ENCODE measurements around the gene NT5C2. TPM values are rescaled to one million over a fixed set of nuclear protein-coding genes. Genes with fewer than 3 reads are reported as not detected.

The NT5C2 gene
- total and polyA plus RNA-seq, 2 donors (not counting 3 experiments of a cell fraction or from before 2014, with no cell fraction given) = 47.2 to 69.9 TPM

- Histone ChIP-seq H3K27ac (ENCODE audit: insufficient read depth, low read depth, low read length) (no peak overlapping the region), H4K20me1 (replicated peaks; ENCODE audit: control insufficient read depth, extremely low read depth, insufficient read depth, low read length) (no peaks in the 10 kb centered on the region), H3K4me1 (ENCODE audit: control insufficient read depth, extremely low read depth, insufficient read depth, low read length) (peaks cover 2% of the 10 kb centered on the region), H3K9me1 (replicated peaks; ENCODE audit: control insufficient read depth, extremely low read depth, insufficient read depth, low read length) (no peaks in the 10 kb centered on the region), H3K4me3 (replicated peaks in 1 of 3; ENCODE audit: insufficient read depth in 1 of 3, low read depth in 1 of 3, low read length in 3 of 3) (no peak overlapping the region), H3K9me3 (replicated peaks; ENCODE audit: control insufficient read depth, insufficient read depth, low read length) (no peaks in the 10 kb centered on the region), H3K36me3 (ENCODE audit: control insufficient read depth in 2 of 2, extremely low read depth in 1 of 2, insufficient read depth in 2 of 2, low read length in 2 of 2) (no peaks in the 10 kb centered on the region), H2AFZ (ENCODE audit: low read depth, low read length) (no peak overlapping the region), H3K9ac (replicated peaks; ENCODE audit: extremely low read depth, insufficient read depth, low read length) (no peak overlapping the region), H3K4me2 (ENCODE audit: insufficient read depth, low read length) (no peak overlapping the region), H3K79me2 (ENCODE audit: control insufficient read depth, insufficient read depth, low read length) (no peaks in the 10 kb centered on the region), H3K27me3 (ENCODE audit: control insufficient read depth in 2 of 2, insufficient read depth in 2 of 2, low read length in 2 of 2) (no peaks in the 10 kb centered on the region)
- no peak for DNase-seq (ENCODE audit: low read depth, low spot score)
- ChIA-PET CTCF (interaction anchor here (1.7 to 2.6 kb wide), 3 partner anchors 155 to 238 kb away, joined by 4 to 9 read pairs (median 5); partner anchors contain the start of gene CNNM2), POLR2A (no interaction called here)
- dilution Hi-C loops (cut with MboI; ENCODE audit: extremely low pct_ligation_motif_present, low sequenced_read_pairs) (no loop called here), intact Hi-C loops (cut with micrococcal nuclease) (no loop called here)
- no peak for TF ChIP-seq EZH2 (IDR thresholded peaks at IDR 0.05; ENCODE audit: borderline replicate concordance, low read depth, low read length, severe bottlenecking)
- TF ChIP-seq FOS (IDR thresholded peaks at IDR 0.05; ENCODE audit: borderline replicate concordance, insufficient read depth, low read length) = no peak
- no peak for TF ChIP-seq MAX (IDR thresholded peaks at IDR 0.05; ENCODE audit: insufficient read depth, insufficient read length)
- TF ChIP-seq CTCF (IDR thresholded peaks at IDR 0.05; ENCODE audit: extremely low read depth in 1 of 2, insufficient read depth in 1 of 2, low read depth in 1 of 2, low read length in 2 of 2) = no peak
- no peak for TF ChIP-seq POLR2A (IDR thresholded peaks at IDR 0.05; ENCODE audit: low read depth, low read length)
- TF ChIP-seq JUN (IDR thresholded peaks at IDR 0.05; ENCODE audit: borderline replicate concordance, insufficient read depth, insufficient read length, low read depth) = no peak
- FAIRE-seq = no peak
- no TSS peak for BruUV-seq (replicated peaks)
Measured at GRCh38 chr10:103072891-103073290, 120.2 kb downstream of the NT5C2 start.

Data from endothelial cell of umbilical vein (primary cell).